ENCODE data around the gene DNAJB6. TPM values are rescaled to one million over a fixed set of nuclear protein-coding genes. Genes with fewer than 3 reads are reported as not detected.

The DNAJB6 gene
- total and polyA plus RNA-seq, 2 of the 4 experiments (the other 2 are of a cell fraction) = 93.4 to 165 TPM

DNA sequence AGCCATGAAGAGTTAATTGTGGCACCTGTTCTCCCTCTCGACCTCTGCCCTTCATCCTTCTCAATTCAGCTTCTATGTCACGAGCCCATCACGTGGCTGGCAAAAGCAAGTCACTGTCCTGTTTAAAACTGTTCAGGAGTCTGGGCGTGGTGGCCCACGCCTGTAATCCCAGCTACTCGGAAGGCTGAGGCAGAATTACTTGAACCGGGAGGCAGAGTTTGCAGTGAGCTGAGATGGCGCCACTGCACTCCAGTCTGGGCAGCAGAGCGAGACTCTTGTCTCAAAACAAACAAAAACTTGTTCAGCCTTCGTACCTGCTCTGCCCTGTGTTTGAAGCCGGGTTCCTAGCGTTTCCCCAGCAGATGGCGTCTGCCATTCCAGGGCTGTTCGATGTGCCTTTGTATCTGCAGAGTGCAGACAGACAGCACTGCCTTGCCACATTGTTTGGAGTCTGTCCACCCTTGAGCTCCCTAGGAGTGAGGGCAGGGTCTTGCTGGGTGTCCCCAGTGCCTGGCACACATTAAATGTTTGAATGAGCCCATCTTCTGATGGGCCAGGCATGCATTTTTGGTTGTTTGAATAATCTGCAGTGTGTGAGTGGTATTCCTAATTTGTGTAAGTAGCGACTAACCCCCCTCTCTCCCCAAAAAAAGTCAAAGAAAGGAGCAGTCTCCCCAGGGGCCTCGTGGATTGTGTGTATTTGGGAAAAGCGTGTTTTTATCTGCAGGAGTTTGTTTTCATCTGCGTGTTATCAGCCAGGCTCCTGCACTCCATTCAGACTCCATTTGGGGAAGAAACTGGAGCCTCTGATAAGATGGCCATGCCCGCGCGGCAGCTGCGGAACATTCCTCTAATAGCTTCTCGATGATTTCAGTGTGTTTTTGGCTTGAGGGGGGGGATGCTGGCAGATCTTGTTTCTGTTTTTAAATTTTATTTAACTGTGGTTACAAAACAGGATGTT is 61.2 kb downstream of the DNAJB6 start:
- peak overlapping the region; percentile 76 for H3K56ac ChIP-seq (ENCODE audit: extremely low read depth, insufficient read depth, low read length)
- H4K20me1 ChIP-seq (ENCODE audit: insufficient read depth, low read length) = peaks cover 47% of the 10 kb centered on the region
- peak overlapping the region; percentile 64 for H3K9ac ChIP-seq (ENCODE audit: low read depth, low read length)
- H3K9me3 ChIP-seq (ENCODE audit: control insufficient read depth, insufficient read depth, low read length) = no peaks in the 10 kb centered on the region
- peak overlapping the region; percentile 96 for H3K27ac ChIP-seq (ENCODE audit: insufficient read depth, low read length)
- H2AK9ac ChIP-seq (replicated peaks; ENCODE audit: low read depth, low read length, poor library complexity) = peak overlapping the region; percentile 88
- no peaks in the 10 kb centered on the region for H3K27me3 ChIP-seq (ENCODE audit: control insufficient read depth, insufficient read depth, low read length)
- H3K4me1 ChIP-seq (ENCODE audit: control insufficient read depth, insufficient read depth, low read length) = peaks cover 18% of the 10 kb centered on the region
- H3K4me2 ChIP-seq (ENCODE audit: low read depth, low read length) = peak overlapping the region; percentile 69
- TF ChIP-seq RAD21 (IDR thresholded peaks at IDR 0.05; ENCODE audit: low read length) = peak; percentile 43
- TF ChIP-seq, protein P1, sequence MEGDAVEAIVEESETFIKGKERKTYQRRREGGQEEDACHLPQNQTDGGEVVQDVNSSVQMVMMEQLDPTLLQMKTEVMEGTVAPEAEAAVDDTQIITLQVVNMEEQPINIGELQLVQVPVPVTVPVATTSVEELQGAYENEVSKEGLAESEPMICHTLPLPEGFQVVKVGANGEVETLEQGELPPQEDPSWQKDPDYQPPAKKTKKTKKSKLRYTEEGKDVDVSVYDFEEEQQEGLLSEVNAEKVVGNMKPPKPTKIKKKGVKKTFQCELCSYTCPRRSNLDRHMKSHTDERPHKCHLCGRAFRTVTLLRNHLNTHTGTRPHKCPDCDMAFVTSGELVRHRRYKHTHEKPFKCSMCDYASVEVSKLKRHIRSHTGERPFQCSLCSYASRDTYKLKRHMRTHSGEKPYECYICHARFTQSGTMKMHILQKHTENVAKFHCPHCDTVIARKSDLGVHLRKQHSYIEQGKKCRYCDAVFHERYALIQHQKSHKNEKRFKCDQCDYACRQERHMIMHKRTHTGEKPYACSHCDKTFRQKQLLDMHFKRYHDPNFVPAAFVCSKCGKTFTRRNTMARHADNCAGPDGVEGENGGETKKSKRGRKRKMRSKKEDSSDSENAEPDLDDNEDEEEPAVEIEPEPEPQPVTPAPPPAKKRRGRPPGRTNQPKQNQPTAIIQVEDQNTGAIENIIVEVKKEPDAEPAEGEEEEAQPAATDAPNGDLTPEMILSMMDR (conservative IDR thresholded peaks at IDR 0.05; ENCODE audit: low read depth, low read length) = peak; percentile 47
- no peak for TF ChIP-seq RCOR1 (IDR thresholded peaks at IDR 0.05; ENCODE audit: insufficient replicate concordance, low read length)
- peak; percentile 13; the same call in 1 of the 2 replicates for TF ChIP-seq BHLHE40 (IDR thresholded peaks at IDR 0.05; ENCODE audit: low read depth, low read length)
- TF ChIP-seq MAZ (IDR thresholded peaks at IDR 0.05; ENCODE audit: borderline replicate concordance, low read depth, low read length) = no peak
- TF ChIP-seq FOS (IDR thresholded peaks at IDR 0.05; ENCODE audit: low read depth, low read length) = no peak
- peak; percentile 39 for TF ChIP-seq SMC3 (IDR thresholded peaks at IDR 0.05; ENCODE audit: low read depth, low read length)
- TF ChIP-seq POLR2A (IDR thresholded peaks at IDR 0.05; ENCODE audit: low read depth, low read length) = no peak
- no peak for TF ChIP-seq CEBPB (IDR thresholded peaks at IDR 0.05; ENCODE audit: low read depth, low read length)
- no peak for TF ChIP-seq RFX5 (IDR thresholded peaks at IDR 0.05; ENCODE audit: low read depth, low read length)
- TF ChIP-seq, protein P2, sequence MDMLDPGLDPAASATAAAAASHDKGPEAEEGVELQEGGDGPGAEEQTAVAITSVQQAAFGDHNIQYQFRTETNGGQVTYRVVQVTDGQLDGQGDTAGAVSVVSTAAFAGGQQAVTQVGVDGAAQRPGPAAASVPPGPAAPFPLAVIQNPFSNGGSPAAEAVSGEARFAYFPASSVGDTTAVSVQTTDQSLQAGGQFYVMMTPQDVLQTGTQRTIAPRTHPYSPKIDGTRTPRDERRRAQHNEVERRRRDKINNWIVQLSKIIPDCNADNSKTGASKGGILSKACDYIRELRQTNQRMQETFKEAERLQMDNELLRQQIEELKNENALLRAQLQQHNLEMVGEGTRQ (IDR thresholded peaks at IDR 0.05; ENCODE audit: low read depth, low read length) = no peak; the same call in 1 of the 2 replicates
- TF ChIP-seq CHD1 (IDR thresholded peaks at IDR 0.05; ENCODE audit: low read depth, low read length) = no peak
- no peak; the same call in 1 of the 2 replicates for TF ChIP-seq NFE2L2 (IDR thresholded peaks at IDR 0.05; ENCODE audit: low read depth, low read length)
- TF ChIP-seq MAFK (IDR thresholded peaks at IDR 0.05; ENCODE audit: low read depth, low read length) = no peak
- no peak for TF ChIP-seq MXI1 (IDR thresholded peaks at IDR 0.05; ENCODE audit: borderline replicate concordance, low read depth, low read length)
- H4K5ac ChIP-seq (ENCODE audit: low read depth, low read length) = peak overlapping the region; percentile 66
- ATAC-seq (ENCODE audit: low read depth) (peak; percentile 88), DNase-seq (peak; percentile 81)
- BruUV-seq (replicated peaks) = no TSS peak
- peaks cover 22 to 83% of the 10 kb centered on the region in 2 experiments for H3K79me1 ChIP-seq (ENCODE audit: low read depth in 1 of 2, low read length in 2 of 2)
- peak overlapping the region; percentile 92 for H2BK20ac ChIP-seq (ENCODE audit: low read depth, low read length)
- peak overlapping the region; percentile 95 for H2AK5ac ChIP-seq (ENCODE audit: low read depth, low read length)
- peak overlapping the region; percentile 46 for H2AFZ ChIP-seq (replicated peaks; ENCODE audit: low read length, poor library complexity)
- dilution Hi-C loops (cut with HindIII; ENCODE audit: low sequenced_read_pairs, unreplicated experiment) (no loop called here), in situ Hi-C loops (cut with MboI; ENCODE audit: low sequenced_read_pairs) (loop anchor here (25.0 kb wide), 1 partner anchor 436 kb away; no protein-coding TSS in a partner anchor), intact Hi-C loops (cut with micrococcal nuclease) (no loop called here)
- peak overlapping the region; percentile 96 for H2BK120ac ChIP-seq (ENCODE audit: low read depth, low read length)
- peak overlapping the region; percentile 98 for H3K23ac ChIP-seq (ENCODE audit: low read depth, low read length)
- H3K18ac ChIP-seq (ENCODE audit: low read depth, low read length) = peak overlapping the region; percentile 70
- peak overlapping the region; percentile 91 for H2BK5ac ChIP-seq (ENCODE audit: low read depth, low read length, poor library complexity, severe bottlenecking)
- POLR2A ChIA-PET (ENCODE audit: unreplicated experiment) = interaction anchor here (0.6 kb wide), 1 partner anchor 1166 kb away, joined by 3 read pairs; no protein-coding TSS in a partner anchor
- peaks cover 31% of the 10 kb centered on the region for H3K9me1 ChIP-seq (ENCODE audit: insufficient read depth, low read length)
- peak overlapping the region; percentile 93 for H4K91ac ChIP-seq (ENCODE audit: insufficient read depth, low read depth, low read length)
- peak overlapping the region; percentile 59 to 89; a peak in 3 of 4 replicates for H4K8ac ChIP-seq (ENCODE audit: low read depth in 2 of 2, low read length in 2 of 2)
- CTCF ChIA-PET = interaction anchor here (0.8 kb wide), 1 partner anchor 14 kb away, joined by 3 read pairs; no protein-coding TSS in a partner anchor
- peak overlapping the region; percentile 93 for H3K14ac ChIP-seq (replicated peaks; ENCODE audit: low read depth, low read length)
- 59% methylated on average over 12 of the region's 23 CpGs; no CpG with 5 or more reads in 1 of the 2 experiments for WGBS, 2 experiments (ENCODE audit: extremely low coverage in 2 of 2, insufficient read length in 1 of 2)
- H3K4ac ChIP-seq (ENCODE audit: low read depth, low read length) = peak overlapping the region; percentile 95
- H3K4me3 ChIP-seq (ENCODE audit: insufficient read depth, low read depth, low read length) = no peak overlapping the region
- H2BK15ac ChIP-seq (ENCODE audit: low read depth, low read length) = peak overlapping the region; percentile 84; the same call in 1 of the 3 replicates
- peaks cover 29% of the 10 kb centered on the region; the same call in 1 of the 2 replicates for H3K36me3 ChIP-seq (ENCODE audit: control insufficient read depth, insufficient read depth, low read length)

Data from IMR-90 (cell line).